Activated CD4-positive, alpha-beta memory T cell treated with anti-CD3 and anti-CD28 coated beads, Interleukin-2, amount 10 ng/mL, durations not matched to agents 7 days and 5 days (primary cell): ENCODE measurements around the gene PDYN. TPM values are rescaled to one million over a fixed set of nuclear protein-coding genes. Genes with fewer than 3 reads are reported as not detected.

Source experiments
- CTCF ChIA-PET: fragments of 350-600 bp; sonication (Branson Sonifier 250); formaldehyde crosslinking; loops from one replicate; lab custom pipeline; 2021; ENCODE audit warnings: antibody characterized with exemption, inconsistent platforms; lab: Charles Lee
- POLR2A ChIA-PET: fragments of 350-600 bp; sonication (Branson Sonifier 250); formaldehyde crosslinking; loops from one replicate; lab custom pipeline; 2021; ENCODE audit warnings: antibody characterized with exemption; lab: Charles Lee
- DNase-seq: peaks from one replicate; pipeline ENCODE4 v3.0.0-alpha.2; 2020
- H3K27ac Mint-ChIP-seq: one replicate; pipeline ENCODE4 v1.8.0; 2021; ENCODE audit warnings: mild to moderate bottlenecking, mixed read lengths
- H3K27me3 Mint-ChIP-seq: one replicate; pipeline ENCODE4 v1.8.0; 2021; ENCODE audit warnings: mixed read lengths
- H3K36me3 Mint-ChIP-seq: one replicate; pipeline ENCODE4 v1.8.0; 2021; ENCODE audit warnings: low read depth, mixed read lengths
- H3K4me1 Mint-ChIP-seq: one replicate; pipeline ENCODE4 v1.8.0; 2021; ENCODE audit warnings: mixed read lengths
- H3K4me3 Mint-ChIP-seq: one replicate; pipeline ENCODE4 v1.8.0; 2021; ENCODE audit warnings: mild to moderate bottlenecking, mixed read lengths
- H3K9me3 Mint-ChIP-seq: one replicate; pipeline ENCODE4 v1.8.0; 2021; ENCODE audit warnings: mixed read lengths
- total RNA-seq, 2 experiments: library from RNA; stranded (reverse); gene quantifications; one replicate each; pipeline ENCODE4 v1.2.3, GENCODE V29; 2021

Gene PDYN
- total RNA-seq, 2 experiments from 2014 or later = not detected

GRCh38 chr20:2005359-2005758 is 11.5 kb upstream of the PDYN start:
- Mint-ChIP-seq H3K36me3 (no peaks in the 10 kb centered on the region), H3K9me3 (no peaks in the 10 kb centered on the region), H3K27me3 (peaks cover 10% of the 10 kb centered on the region), H3K4me3 (no peak overlapping the region), H3K27ac (no peak overlapping the region), H3K4me1 (no peaks in the 10 kb centered on the region)
- ChIA-PET CTCF (interaction anchor here (0.6 to 5.2 kb wide), 2 partner anchors 169 to 960 kb away, joined by 3 to 58 read pairs; no protein-coding TSS in a partner anchor), POLR2A (no interaction called here)
- DNase-seq = no peak

GRCh38 chr20:2004171-2004570 is 10.3 kb upstream of the PDYN start:
- ChIA-PET POLR2A (no interaction called here), CTCF (interaction anchor here (1.0 kb wide), 1 partner anchor 168 kb away, joined by 3 read pairs; no protein-coding TSS in a partner anchor)
- no peak overlapping the region for H3K4me3 Mint-ChIP-seq
- H3K9me3 Mint-ChIP-seq = no peaks in the 10 kb centered on the region
- no peaks in the 10 kb centered on the region for H3K36me3 Mint-ChIP-seq
- no peak for DNase-seq
- no peaks in the 10 kb centered on the region for H3K4me1 Mint-ChIP-seq
- peaks cover 3% of the 10 kb centered on the region for H3K27me3 Mint-ChIP-seq
- H3K27ac Mint-ChIP-seq = no peak overlapping the region

GRCh38 chr20:2002365-2002764 is 8.5 kb upstream of the PDYN start:
- Mint-ChIP-seq H3K9me3 (no peaks in the 10 kb centered on the region), H3K27ac (no peak overlapping the region), H3K4me1 (no peaks in the 10 kb centered on the region), H3K36me3 (no peaks in the 10 kb centered on the region), H3K27me3 (peaks cover 10% of the 10 kb centered on the region), H3K4me3 (no peak overlapping the region)
- ChIA-PET CTCF (no interaction called here), POLR2A (no interaction called here)
- DNase-seq = no peak

- Mint-ChIP-seq H3K36me3 (no peaks in the 10 kb centered on the region), H3K27me3 (peaks cover 12% of the 10 kb centered on the region), H3K27ac (no peak overlapping the region), H3K9me3 (no peaks in the 10 kb centered on the region), H3K4me1 (no peaks in the 10 kb centered on the region), H3K4me3 (no peak overlapping the region)
- ChIA-PET POLR2A (no interaction called here), CTCF (no interaction called here)
- no peak for DNase-seq
Measured at GRCh38 chr20:2001119-2001518, 7.3 kb upstream of the PDYN start.

GRCh38 chr20:2000285-2000684 is 6.4 kb upstream of the PDYN start:
- Mint-ChIP-seq H3K4me1 (no peaks in the 10 kb centered on the region), H3K36me3 (no peaks in the 10 kb centered on the region), H3K4me3 (no peak overlapping the region), H3K27ac (no peak overlapping the region), H3K9me3 (no peaks in the 10 kb centered on the region), H3K27me3 (peaks cover 16% of the 10 kb centered on the region)
- ChIA-PET CTCF (no interaction called here), POLR2A (no interaction called here)
- DNase-seq = no peak

- DNase-seq = no peak
- ChIA-PET POLR2A (no interaction called here), CTCF (no interaction called here)
- no peak overlapping the region for H3K27ac Mint-ChIP-seq
- H3K9me3 Mint-ChIP-seq = no peaks in the 10 kb centered on the region
- H3K36me3 Mint-ChIP-seq = no peaks in the 10 kb centered on the region
- H3K4me3 Mint-ChIP-seq = no peak overlapping the region
- no peaks in the 10 kb centered on the region for H3K4me1 Mint-ChIP-seq
- H3K27me3 Mint-ChIP-seq = peaks cover 20% of the 10 kb centered on the region
Measured at GRCh38 chr20:1998715-1999114, 4.9 kb upstream of the PDYN start.

- H3K36me3 Mint-ChIP-seq = no peaks in the 10 kb centered on the region
- no peak overlapping the region for H3K4me3 Mint-ChIP-seq
- no peaks in the 10 kb centered on the region for H3K9me3 Mint-ChIP-seq
- CTCF ChIA-PET = no interaction called here
- H3K4me1 Mint-ChIP-seq = no peaks in the 10 kb centered on the region
- no peak for DNase-seq
- POLR2A ChIA-PET = no interaction called here
- H3K27ac Mint-ChIP-seq = no peak overlapping the region
- H3K27me3 Mint-ChIP-seq = peaks cover 25% of the 10 kb centered on the region
Measured at GRCh38 chr20:1998193-1998520, 4.3 kb upstream of the PDYN start.

GRCh38 chr20:1997483-1998192 is 3.8 kb upstream of the PDYN start:
- no peak overlapping the region for H3K27ac Mint-ChIP-seq
- ChIA-PET CTCF (no interaction called here), POLR2A (no interaction called here)
- no peak overlapping the region for H3K4me3 Mint-ChIP-seq
- peaks cover 28% of the 10 kb centered on the region for H3K27me3 Mint-ChIP-seq
- no peak for DNase-seq
- H3K4me1 Mint-ChIP-seq = no peaks in the 10 kb centered on the region
- H3K36me3 Mint-ChIP-seq = no peaks in the 10 kb centered on the region
- H3K9me3 Mint-ChIP-seq = no peaks in the 10 kb centered on the region

GRCh38 chr20:1995531-1996310 is 1.9 kb upstream of the PDYN start:
- no peaks in the 10 kb centered on the region for H3K4me1 Mint-ChIP-seq
- no peak overlapping the region for H3K4me3 Mint-ChIP-seq
- ChIA-PET CTCF (no interaction called here), POLR2A (no interaction called here)
- no peaks in the 10 kb centered on the region for H3K36me3 Mint-ChIP-seq
- H3K27ac Mint-ChIP-seq = no peak overlapping the region
- H3K27me3 Mint-ChIP-seq = peaks cover 36% of the 10 kb centered on the region
- H3K9me3 Mint-ChIP-seq = no peaks in the 10 kb centered on the region
- no peak for DNase-seq

GRCh38 chr20:1994627-1995026 is 769 bp upstream of the PDYN start:
- DNase-seq = no peak
- Mint-ChIP-seq H3K27me3 (peaks cover 41% of the 10 kb centered on the region), H3K27ac (no peak overlapping the region), H3K36me3 (no peaks in the 10 kb centered on the region), H3K4me1 (no peaks in the 10 kb centered on the region), H3K4me3 (no peak overlapping the region), H3K9me3 (no peaks in the 10 kb centered on the region)
- POLR2A ChIA-PET = no interaction called here
- CTCF ChIA-PET = no interaction called here

GRCh38 chr20:1992359-1993110 is 1.3 kb downstream of the PDYN start:
- CTCF ChIA-PET = no interaction called here
- no peak for DNase-seq
- Mint-ChIP-seq H3K4me1 (no peaks in the 10 kb centered on the region), H3K27ac (no peak overlapping the region), H3K27me3 (peaks cover 35% of the 10 kb centered on the region), H3K36me3 (no peaks in the 10 kb centered on the region), H3K4me3 (no peak overlapping the region), H3K9me3 (no peaks in the 10 kb centered on the region)
- POLR2A ChIA-PET = no interaction called here

GRCh38 chr20:1987826-1988225 is 6.0 kb downstream of the PDYN start:
- POLR2A ChIA-PET = no interaction called here
- Mint-ChIP-seq H3K27ac (no peak overlapping the region), H3K4me3 (no peak overlapping the region), H3K4me1 (no peaks in the 10 kb centered on the region), H3K36me3 (no peaks in the 10 kb centered on the region), H3K9me3 (no peaks in the 10 kb centered on the region), H3K27me3 (peaks cover 34% of the 10 kb centered on the region)
- CTCF ChIA-PET = no interaction called here
- no peak for DNase-seq

- Mint-ChIP-seq H3K4me1 (no peaks in the 10 kb centered on the region), H3K27ac (no peak overlapping the region), H3K27me3 (peaks cover 24% of the 10 kb centered on the region), H3K4me3 (no peak overlapping the region), H3K36me3 (no peaks in the 10 kb centered on the region), H3K9me3 (no peaks in the 10 kb centered on the region)
- ChIA-PET CTCF (no interaction called here), POLR2A (no interaction called here)
- no peak for DNase-seq
Measured at GRCh38 chr20:1983301-1983700, 10.6 kb downstream of the PDYN start.
